ENCODE results near the gene AK9.

GRCh38 chr6:109478222-109478805, 212.7 kb downstream of the AK9 start:
- TF ChIP-seq CTCF (conservative IDR thresholded peaks at IDR 0.05; ENCODE audit: low read depth, low read length): no peak
- TF ChIP-seq EZH2phosphoT487 (IDR thresholded peaks at IDR 0.05; ENCODE audit: borderline replicate concordance, low read length): no peak

All from PC-3 (cell line).